Adrenal gland (tissue), 12 donors: ENCODE data around the gene MOB1A. TPM values are rescaled to one million over a fixed set of nuclear protein-coding genes. Genes with fewer than 3 reads are reported as not detected.

ENCODE experiments used
- DNase-seq, 7 donors: peaks; one replicate each; pipeline ENCODE4 v3.0.0-alpha.2; 2019 to 2020
- H3K27ac ChIP-seq, 5 donors: fragments of 200-600 bp; sonication (generic) in 4 of 5; 1 replicate in 3 of 5; 2 replicates in 2 of 5; pipeline versions ENCODE4 v1.5.1 to v1.8.0; 2016 to 2020; ENCODE audit warnings: mild to moderate bottlenecking in 1 of 5
- H3K27me3 ChIP-seq: fragments of 200-600 bp; 2 replicates; pipeline ENCODE4 v1.8.0; 2021
- H3K36me3 ChIP-seq, 2 donors: fragments of 200-600 bp; replicated peaks in 1 of 2; 1 replicate in 1 of 2; 2 replicates in 1 of 2; pipeline versions ENCODE4 v1.5.1 to v1.8.0; 2018 to 2022
- H3K4me1 ChIP-seq, 2 donors: fragments of 200-600 bp; replicated peaks in 1 of 2; 1 replicate in 1 of 2; 2 replicates in 1 of 2; pipeline versions ENCODE4 v1.5.1 to v1.8.0; 2018 to 2021
- H3K4me3 ChIP-seq, 4 donors: fragments of 200-600 bp; sonication (generic) in 3 of 4; one replicate each; pipeline ENCODE4 v1.5.1; 2016 to 2018
- H3K9me3 ChIP-seq, 3 donors: fragments of 200-600 bp; sonication (generic) in 1 of 3; replicated peaks in 1 of 3; 1 replicate in 2 of 3; 2 replicates in 1 of 3; pipeline versions ENCODE4 v1.5.1 to v1.8.0; 2016 to 2021
- POLR2A ChIP-seq, 2 donors: fragments of 450-650 bp; IDR thresholded peaks; one replicate each; pipeline ENCODE4 v1.6.1; 2017; ENCODE audit warnings: antibody characterized with exemption in 2 of 2, mild to moderate bottlenecking in 2 of 2, moderate library complexity in 1 of 2
- WGBS, 4 donors: extraction: QIAGEN DNeasy Blood & Tissue Kit in 2 of 4; methylation state at CpG; one replicate each; pipeline versions ENCODE4 v1.1.5 to v1.1.7; 2013 to 2017; 5-methylcytosine and 5-hydroxymethylcytosine counted together
- intact Hi-C, 2 donors: fragments of 100-400 bp; cut with DNase I; formaldehyde crosslinking; loops; one replicate each; pipeline versions ENCODE4 v1.14.1 to v1.15.0; 2022 to 2023
- polyA plus RNA-seq, 3 donors: library from polyadenylated mRNA; stranded (reverse); fragments of 200-250 nt in 2 of 3; fragments of 350-450 nt in 1 of 3; fragmentation: Illumina TruSeq in 1 of 3; extraction: RNeasy Lipid Tissue Mini Kit (QIAGEN cat#74804) in 1 of 3; gene quantifications; one replicate each; pipeline ENCODE4 v1.2.3, GENCODE V29; 2013 to 2014
- total RNA-seq, 9 donors: library from RNA; depleted of rRNA in 4 of 9; stranded (reverse); fragments of >200 nt in 4 of 9; fragments of 120-200 nt in 1 of 9; fragmentation: NEBNext Ultra II Directional in 1 of 9; extraction: Animal tissue kit (Norgen Biotek cat#: 25700) in 1 of 9; gene quantifications; one replicate each; pipeline versions ENCODE4 v1.1.0 to v1.2.4, GENCODE V29; 2013 to 2023
- TF ChIP-seq, protein P1 (sequence below), 6 experiments: fragments of 450-650 bp in 4 of 6; fragments of 200-600 bp in 2 of 6; sonication (generic) in 1 of 6; IDR thresholded peaks; 1 replicate in 5 of 6; 2 replicates in 1 of 6; pipeline versions ENCODE4 v1.5.1 to v1.8.0; 2016 to 2021; ENCODE audit warnings: antibody characterized with exemption in 6 of 6, mild to moderate bottlenecking in 2 of 6, moderate library complexity in 1 of 6
- donor health status: healthy with polysubstance abuse.
- donor health status: Bipolar disorder and iron deficiency.
- donor health status: DM: yes; HTN: yes; CAD: no.
- donor health status: DM: no; HTN: no; CAD: no.
- donor health status: DM: no; HTN: no; CAD: no.
- donor health status: DM: yes; HTN: yes; CAD: no.

Gene MOB1A
- total and polyA plus RNA-seq, 12 donors: 15.9 to 103 (median 74.7) TPM

DNA sequence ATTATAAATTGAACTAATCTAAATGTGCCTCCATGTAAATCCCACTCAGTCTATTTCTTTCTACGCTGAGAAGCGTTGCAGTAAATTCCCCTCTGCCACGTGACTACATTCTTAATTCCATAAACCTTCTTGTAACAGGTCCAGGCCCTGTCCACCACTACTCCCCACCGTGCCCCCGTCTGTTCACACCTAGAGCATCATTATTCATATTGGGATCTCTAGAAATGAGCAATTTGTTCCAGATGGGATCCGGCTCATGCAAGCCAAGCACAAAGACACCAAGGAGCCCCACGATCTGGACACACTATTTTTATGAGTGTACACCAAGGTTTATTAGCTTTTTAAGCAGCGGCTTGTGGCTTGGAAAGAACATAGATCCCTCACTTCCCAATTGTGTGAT is 69.1 kb downstream of the MOB1A start:
- Histone ChIP-seq H3K27ac (no peak overlapping the region), H3K4me3 (no peak overlapping the region), H3K27me3 (no peaks in the 10 kb centered on the region), H3K9me3 (no peaks in the 10 kb centered on the region), H3K4me1 (no peaks in the 10 kb centered on the region), H3K36me3 (no peaks in the 10 kb centered on the region)
- TF ChIP-seq POLR2A (IDR thresholded peaks at IDR 0.05): no peak
- TF ChIP-seq, protein P1, sequence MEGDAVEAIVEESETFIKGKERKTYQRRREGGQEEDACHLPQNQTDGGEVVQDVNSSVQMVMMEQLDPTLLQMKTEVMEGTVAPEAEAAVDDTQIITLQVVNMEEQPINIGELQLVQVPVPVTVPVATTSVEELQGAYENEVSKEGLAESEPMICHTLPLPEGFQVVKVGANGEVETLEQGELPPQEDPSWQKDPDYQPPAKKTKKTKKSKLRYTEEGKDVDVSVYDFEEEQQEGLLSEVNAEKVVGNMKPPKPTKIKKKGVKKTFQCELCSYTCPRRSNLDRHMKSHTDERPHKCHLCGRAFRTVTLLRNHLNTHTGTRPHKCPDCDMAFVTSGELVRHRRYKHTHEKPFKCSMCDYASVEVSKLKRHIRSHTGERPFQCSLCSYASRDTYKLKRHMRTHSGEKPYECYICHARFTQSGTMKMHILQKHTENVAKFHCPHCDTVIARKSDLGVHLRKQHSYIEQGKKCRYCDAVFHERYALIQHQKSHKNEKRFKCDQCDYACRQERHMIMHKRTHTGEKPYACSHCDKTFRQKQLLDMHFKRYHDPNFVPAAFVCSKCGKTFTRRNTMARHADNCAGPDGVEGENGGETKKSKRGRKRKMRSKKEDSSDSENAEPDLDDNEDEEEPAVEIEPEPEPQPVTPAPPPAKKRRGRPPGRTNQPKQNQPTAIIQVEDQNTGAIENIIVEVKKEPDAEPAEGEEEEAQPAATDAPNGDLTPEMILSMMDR (IDR thresholded peaks at IDR 0.05): no peak
- DNase-seq: no peak
- WGBS, 4 donors: 90 to 96% (median 92%) methylated on average over 8 of the region's 8 CpGs
- intact Hi-C loops: no loop called here

DNA sequence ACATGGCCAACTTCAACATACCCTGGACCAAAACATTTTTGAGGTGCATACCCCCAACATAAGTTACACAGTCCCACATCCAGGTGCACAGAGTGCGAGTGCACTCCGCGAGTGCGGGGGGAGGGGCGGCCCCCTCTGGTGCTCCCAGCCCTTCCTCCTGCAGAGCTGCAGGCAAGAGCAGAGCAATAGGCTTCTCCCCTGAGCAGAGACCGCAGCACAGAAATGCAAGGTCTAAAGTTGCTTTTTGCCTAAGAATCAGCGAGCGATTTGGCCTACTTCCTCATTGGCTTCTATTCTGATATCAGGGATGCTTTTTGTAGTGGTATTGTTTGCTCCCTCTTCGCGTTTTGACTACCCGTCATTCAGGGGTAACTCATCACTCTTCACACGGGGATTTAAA is 71.6 kb downstream of the MOB1A start:
- peak in 1 of 7 donors; percentile 30 for DNase-seq
- H3K27ac ChIP-seq: no peak overlapping the region
- H3K27me3 ChIP-seq: no peaks in the 10 kb centered on the region
- 51 to 78% (median 66%) methylated on average over 12 of the region's 12 CpGs for WGBS, 4 donors
- no peak overlapping the region for H3K4me3 ChIP-seq
- TF ChIP-seq, protein P1 (IDR thresholded peaks at IDR 0.05): no peak
- peaks cover 0 to 2% of the 10 kb centered on the region in 2 donors for H3K36me3 ChIP-seq
- H3K9me3 ChIP-seq: no peaks in the 10 kb centered on the region
- intact Hi-C loops: no loop called here
- no peaks in the 10 kb centered on the region for H3K4me1 ChIP-seq

- TF ChIP-seq, protein P1 (IDR thresholded peaks at IDR 0.05): no peak
- TF ChIP-seq POLR2A (IDR thresholded peaks at IDR 0.05): no peak
- Histone ChIP-seq H3K4me3 (no peak overlapping the region), H3K36me3 (peaks cover 0 to 18% of the 10 kb centered on the region in 2 donors), H3K9me3 (no peaks in the 10 kb centered on the region), H3K27ac (no peak overlapping the region), H3K4me1 (no peaks in the 10 kb centered on the region), H3K27me3 (no peaks in the 10 kb centered on the region)
- intact Hi-C loops: no loop called here
- peak in 1 of 7 donors; percentile 35 for DNase-seq
- 92 to 95% (median 93%) methylated on average over 8 of the region's 8 CpGs for WGBS, 4 donors
Observed at GRCh38 chr2:74105413-74105812, 73.3 kb downstream of the MOB1A start.

DNA sequence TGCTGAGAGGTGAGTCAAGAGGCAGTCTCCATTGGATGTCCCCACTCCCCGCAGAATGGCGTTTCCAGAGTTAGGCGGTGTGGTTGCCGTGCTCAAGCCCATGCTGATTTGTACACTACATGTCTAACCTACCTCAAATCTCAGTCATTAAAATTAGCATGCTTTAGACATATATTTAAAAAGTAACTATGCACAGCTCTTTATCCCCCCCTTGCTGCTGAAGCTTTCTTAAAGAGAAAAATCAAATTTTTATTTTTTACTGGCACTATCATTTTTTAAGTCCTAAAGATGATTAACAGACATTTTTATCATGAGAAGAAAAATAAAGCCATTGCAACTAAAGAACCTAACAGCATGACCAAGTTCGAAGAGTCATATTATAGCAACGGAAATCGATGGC is 73.8 kb downstream of the MOB1A start:
- Histone ChIP-seq H3K4me1 (no peaks in the 10 kb centered on the region), H3K27ac (no peak overlapping the region), H3K4me3 (no peak overlapping the region), H3K36me3 (peaks cover 0 to 24% of the 10 kb centered on the region in 2 donors), H3K27me3 (no peaks in the 10 kb centered on the region), H3K9me3 (no peaks in the 10 kb centered on the region)
- DNase-seq: peak in 1 of 7 donors; percentile 45
- 92 to 96% (median 94%) methylated on average over 7 of the region's 7 CpGs for WGBS, 4 donors
- TF ChIP-seq, protein P1 (IDR thresholded peaks at IDR 0.05): peak in 2 of 6 experiments; percentile 15 to 16
- no peak for TF ChIP-seq POLR2A (IDR thresholded peaks at IDR 0.05)
- intact Hi-C loops: no loop called here
